ENCODE measurements around the gene CHST13.

Gene CHST13

DNA sequence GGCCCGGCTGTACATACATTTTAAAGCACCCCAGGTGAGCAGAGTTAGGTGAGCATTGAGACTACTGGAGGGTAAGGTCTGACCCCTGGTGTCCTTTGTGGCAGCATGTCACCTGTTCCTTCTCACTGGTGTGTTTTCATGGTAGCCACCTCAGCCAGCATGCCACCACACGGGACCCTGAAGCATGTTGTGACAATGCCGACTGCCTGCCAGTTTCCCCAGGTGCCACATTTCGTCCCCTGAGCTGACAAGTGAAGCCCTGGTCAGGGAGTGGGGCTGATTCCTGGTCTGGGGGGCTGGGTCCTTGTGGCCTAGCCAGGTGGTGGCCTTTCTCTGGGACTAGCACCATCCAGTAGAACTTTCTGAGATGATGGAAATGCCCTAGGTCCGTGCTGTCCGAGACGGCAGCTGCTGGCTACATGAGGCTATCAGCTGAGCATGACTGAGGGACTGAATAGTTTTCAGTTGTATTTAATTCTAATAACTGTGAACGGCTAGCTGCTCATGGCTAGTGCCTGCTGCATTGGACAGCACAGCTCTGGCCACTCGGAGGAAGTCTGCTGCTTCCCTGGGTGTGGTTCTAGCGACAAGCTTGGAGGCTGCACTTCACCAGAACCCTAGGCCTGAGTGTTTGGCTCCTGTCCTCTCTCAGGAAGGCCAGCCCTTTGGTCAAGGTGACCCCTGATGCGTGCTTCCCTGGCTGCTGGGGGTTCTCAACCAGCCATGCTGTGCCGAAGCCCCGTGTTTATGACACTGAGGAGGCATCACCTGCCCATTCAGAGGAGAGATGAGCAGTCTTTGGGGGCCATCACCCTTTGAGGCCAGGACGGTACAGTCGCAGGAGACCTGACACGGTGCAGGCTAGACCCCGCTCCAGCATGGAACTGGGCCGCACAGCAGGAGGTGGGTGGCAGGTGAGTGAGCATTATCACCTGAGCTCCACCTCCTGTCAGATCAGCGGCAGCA lies 30.9 kb downstream of the CHST13 start:
- H3K4me3 ChIP-seq (ENCODE audit: low read length) = no peak overlapping the region
- TF ChIP-seq, protein P1, sequence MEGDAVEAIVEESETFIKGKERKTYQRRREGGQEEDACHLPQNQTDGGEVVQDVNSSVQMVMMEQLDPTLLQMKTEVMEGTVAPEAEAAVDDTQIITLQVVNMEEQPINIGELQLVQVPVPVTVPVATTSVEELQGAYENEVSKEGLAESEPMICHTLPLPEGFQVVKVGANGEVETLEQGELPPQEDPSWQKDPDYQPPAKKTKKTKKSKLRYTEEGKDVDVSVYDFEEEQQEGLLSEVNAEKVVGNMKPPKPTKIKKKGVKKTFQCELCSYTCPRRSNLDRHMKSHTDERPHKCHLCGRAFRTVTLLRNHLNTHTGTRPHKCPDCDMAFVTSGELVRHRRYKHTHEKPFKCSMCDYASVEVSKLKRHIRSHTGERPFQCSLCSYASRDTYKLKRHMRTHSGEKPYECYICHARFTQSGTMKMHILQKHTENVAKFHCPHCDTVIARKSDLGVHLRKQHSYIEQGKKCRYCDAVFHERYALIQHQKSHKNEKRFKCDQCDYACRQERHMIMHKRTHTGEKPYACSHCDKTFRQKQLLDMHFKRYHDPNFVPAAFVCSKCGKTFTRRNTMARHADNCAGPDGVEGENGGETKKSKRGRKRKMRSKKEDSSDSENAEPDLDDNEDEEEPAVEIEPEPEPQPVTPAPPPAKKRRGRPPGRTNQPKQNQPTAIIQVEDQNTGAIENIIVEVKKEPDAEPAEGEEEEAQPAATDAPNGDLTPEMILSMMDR (IDR thresholded peaks at IDR 0.05; ENCODE audit: insufficient read depth, low read depth, low read length, missing control alignments) = no peak
- no peak for DNase-seq (ENCODE audit: low read depth)

DNA sequence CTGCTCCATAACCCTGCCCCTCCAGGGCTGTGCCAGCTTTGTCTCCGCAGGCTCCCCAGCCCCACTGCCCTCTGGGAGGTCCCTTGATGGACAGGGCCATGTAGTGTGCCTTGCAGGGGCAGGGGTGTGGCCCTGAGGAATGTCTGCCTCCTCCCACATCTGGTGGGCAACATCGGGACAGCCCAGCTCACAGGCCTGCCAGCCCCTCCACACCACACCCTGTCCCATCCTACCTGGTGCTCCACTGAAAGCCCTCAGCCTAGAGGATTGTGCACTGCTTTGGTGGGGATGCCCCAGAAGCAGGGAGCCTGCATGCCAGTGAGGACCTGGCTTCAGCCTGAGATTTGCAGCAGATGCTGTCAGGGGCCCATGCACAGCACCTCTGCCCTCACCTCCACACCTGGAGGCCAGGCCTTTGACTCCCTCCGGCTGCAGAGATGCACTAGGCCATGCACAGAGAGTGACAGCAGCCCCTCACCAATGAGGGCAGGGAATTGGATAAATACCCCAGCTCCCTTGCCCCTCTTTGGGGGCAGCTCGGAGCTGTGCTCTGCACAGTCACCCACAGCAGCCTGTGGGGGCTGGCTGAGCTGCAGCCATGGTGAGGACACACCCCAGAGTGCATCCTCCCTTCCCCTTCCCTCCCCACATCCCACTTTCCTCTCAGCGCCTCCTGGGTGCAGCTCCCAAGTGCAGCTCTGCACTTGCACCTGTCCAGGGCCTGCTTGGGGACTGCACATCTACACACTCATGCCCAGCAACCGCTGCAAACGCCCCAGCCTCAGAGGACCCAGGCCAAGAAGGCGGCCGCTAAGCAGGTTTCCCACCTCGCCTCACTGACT lies 32.1 kb downstream of the CHST13 start:
- no peak for DNase-seq (ENCODE audit: low read depth)
- H3K4me3 ChIP-seq (ENCODE audit: low read length) = no peak overlapping the region
- TF ChIP-seq, protein P1 (IDR thresholded peaks at IDR 0.05; ENCODE audit: insufficient read depth, low read depth, low read length, missing control alignments) = no peak

DNA sequence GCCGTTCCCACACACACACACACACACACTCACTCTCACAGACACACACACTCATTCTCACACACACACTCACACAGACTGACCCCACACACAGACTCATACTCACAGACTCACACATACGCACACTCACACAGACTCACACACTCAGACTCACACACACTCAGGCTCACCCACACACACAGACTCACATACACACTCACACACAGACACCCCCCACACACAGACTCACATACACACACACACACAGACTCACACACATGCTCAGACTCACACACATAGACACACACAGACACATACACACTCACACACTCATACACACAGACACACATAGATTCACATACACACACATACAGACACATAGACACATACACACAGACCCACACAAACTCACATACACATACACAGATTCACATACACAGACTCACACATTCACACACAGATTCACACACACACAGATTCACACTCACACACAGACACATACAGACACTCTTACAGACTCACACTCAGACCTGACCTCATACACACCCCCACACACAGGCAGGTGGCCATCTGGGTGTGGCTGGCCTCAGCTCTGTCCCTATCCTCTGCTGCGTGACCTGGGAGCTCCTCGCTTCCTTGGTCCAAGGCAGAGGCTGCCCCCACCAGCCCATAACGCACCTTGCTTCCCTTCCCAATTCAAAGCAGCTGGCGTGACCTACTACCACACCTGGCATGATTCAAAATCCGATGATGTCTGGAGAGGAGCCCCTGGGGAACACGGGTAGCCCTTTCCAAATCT lies 32.9 kb downstream of the CHST13 start:
- DNase-seq (ENCODE audit: low read depth) = no peak
- TF ChIP-seq, protein P1 (IDR thresholded peaks at IDR 0.05; ENCODE audit: insufficient read depth, low read depth, low read length, missing control alignments) = no peak

DNA sequence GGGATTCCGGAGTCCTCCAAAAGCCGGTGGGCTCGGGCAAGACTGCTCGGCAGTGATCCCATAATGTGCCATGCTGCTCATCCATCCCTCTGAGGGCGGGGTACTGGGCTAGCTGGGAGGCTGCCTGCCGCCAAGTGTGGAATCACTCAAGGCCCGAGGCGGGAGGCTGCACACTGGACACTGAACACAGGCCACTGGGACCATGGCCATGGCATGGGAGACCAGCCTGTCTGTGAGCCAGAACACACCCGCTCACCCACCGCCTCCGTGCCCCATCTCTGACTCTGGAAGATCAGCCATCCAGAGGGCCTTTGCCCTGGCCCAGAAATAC lies 33.4 kb downstream of the CHST13 start:
- no peak for DNase-seq (ENCODE audit: low read depth)
- TF ChIP-seq, protein P1 (IDR thresholded peaks at IDR 0.05; ENCODE audit: insufficient read depth, low read depth, low read length, missing control alignments) = no peak
- no peak overlapping the region for H3K4me3 ChIP-seq (ENCODE audit: low read length)

More for the DNA sequence above, 32.9 kb downstream of the CHST13 start:
- H3K4me3 ChIP-seq (ENCODE audit: low read length) = no peak overlapping the region

DNA sequence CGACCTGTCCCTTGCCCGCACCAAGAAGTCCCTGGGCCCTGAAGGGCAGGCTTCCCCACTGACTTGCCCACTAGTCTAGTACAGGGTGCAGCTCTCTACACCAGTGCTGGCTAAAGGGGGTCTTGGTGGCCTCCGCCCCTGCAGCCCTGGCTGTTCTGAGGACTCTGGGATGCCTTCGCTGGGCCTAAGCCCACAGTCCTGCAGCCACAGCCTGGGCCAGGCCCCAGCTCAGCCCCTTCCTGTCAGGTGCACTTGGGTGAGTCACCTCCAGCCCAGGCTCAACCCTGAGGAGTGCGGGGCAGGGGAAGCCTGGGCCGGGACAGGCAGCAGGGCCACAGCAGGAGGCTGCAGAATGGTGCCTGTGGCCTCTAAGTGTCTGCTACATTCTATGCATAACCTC lies 33.8 kb downstream of the CHST13 start:
- no peak for DNase-seq (ENCODE audit: low read depth)
- TF ChIP-seq, protein P1 (IDR thresholded peaks at IDR 0.05; ENCODE audit: insufficient read depth, low read depth, low read length, missing control alignments) = no peak
- H3K4me3 ChIP-seq (ENCODE audit: low read length) = no peak overlapping the region

DNA sequence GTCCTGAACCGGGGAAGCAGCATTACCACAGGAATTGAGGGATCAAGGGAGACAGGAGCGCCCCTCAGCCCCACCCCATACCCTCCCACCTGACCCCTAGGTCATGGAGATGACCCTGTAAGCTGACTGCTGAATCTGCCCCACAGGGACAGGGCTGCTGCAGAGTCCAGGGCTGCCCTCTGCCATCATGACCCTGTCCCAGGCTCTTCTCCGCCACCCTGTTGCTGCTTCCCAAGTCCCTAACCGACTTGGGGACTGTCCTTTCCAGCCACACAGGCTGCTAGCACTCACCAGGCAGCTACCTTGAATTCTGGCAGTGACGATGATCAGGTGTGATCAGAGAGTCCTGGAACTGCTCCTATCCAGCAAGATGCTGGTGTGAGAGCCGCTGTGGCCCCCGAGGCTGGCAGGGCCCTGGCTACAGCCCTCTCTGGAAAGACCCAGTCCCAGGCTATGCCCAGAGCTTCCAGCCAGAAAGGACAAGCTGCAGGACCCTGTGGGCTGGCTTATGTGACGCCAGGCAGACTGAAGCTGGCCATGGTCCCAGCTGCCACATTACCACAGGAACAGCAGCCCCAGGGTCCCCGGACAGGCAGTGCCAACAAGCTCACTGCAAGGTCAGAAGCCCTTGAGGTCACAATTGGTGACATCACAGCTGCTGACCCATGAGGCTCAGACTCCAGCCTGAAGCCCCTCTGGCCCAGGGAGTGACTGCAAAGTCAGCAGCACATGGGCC lies 34.5 kb downstream of the CHST13 start, which contains the start of gene C3orf22:
Gene C3orf22, minus strand, starts transcription at position 597 of the 736 bp plus-strand sequence. CDS start 5,542 bp downstream, outside the sequence.
- DNase-seq (ENCODE audit: low read depth) = no peak
- H3K4me3 ChIP-seq (ENCODE audit: low read length) = no peak within 1 kb of the TSS
- TF ChIP-seq, protein P1 (IDR thresholded peaks at IDR 0.05; ENCODE audit: insufficient read depth, low read depth, low read length, missing control alignments) = no peak
